Fibroblast of lung (primary cell): ENCODE results near the gene SDC4.

Experiments
- CTCF ChIP-seq, 2 donors: IDR thresholded peaks in 1 of 2; conservative IDR thresholded peaks in 1 of 2; 1 replicate in 1 of 2; 2 replicates in 1 of 2; pipeline ENCODE4 v1.5.1; 2011 to 2012; ENCODE audit warnings: low read length in 2 of 2, control low read depth in 1 of 2, inconsistent platforms in 1 of 2, low read depth in 1 of 2, mild to moderate bottlenecking in 1 of 2
- EZH2 ChIP-seq: IDR thresholded peaks from 2 replicates; pipeline ENCODE4 v1.5.1; 2012; ENCODE audit warnings: low read length, control low read depth, mild to moderate bottlenecking; ENCODE audit errors: missing control alignments

DNA sequence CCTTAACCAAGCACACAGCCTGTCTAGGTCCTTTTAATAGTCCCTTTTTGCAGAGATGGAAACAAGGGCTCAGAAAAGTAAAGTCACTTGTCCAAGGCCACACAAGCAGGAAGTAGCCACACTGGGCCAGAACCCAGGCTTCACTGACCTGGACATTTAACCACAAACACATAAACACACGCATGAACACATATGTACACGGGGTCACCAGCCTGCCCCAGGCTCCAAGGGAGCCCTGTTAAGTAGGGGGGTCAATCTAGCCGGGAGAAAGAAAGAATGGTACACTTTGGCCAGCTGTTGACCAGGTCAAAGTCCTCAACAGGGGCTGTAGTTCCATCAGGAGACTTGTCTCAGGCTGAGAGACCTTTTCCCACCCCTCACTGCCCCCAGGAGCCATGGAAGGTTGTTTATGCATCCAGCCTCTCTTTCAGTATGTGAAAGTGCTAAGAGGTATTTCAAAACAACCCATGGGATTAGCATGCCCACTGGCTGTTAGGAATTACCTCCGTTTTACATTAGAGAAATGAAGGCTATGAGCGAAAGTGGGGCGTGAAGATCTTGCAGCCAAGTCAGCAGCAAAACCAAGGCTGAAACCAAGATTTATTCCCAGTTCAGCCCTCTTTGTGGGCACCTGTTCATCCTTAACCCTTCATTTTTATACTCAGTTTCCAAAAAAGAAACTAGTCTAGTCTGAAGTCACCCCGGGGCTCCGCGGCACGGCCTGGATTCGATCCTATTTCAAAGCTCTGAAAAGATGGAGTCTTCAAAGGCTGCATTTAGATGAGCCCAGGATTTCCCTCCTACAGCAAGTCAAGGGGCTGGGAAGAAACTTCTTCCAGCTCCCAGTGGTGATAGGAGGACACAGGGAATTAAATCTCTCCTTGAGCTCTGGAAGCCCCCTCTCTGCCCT, 9.8 kb downstream of the SDC4 start:
- TF ChIP-seq EZH2 (no peak), CTCF (conservative IDR thresholded peaks at IDR 0.05 in 1 of 2, IDR thresholded peaks at IDR 0.05 in 1 of 2; ENCODE audit: low read depth in 1 of 2, low read length in 2 of 2) (no peak)
